ENCODE measurements around the gene UPK3A. TPM values are rescaled to one million over a fixed set of nuclear protein-coding genes. Genes with fewer than 3 reads are reported as not detected.

Gene UPK3A
- not detected in 2 replicates for total RNA-seq

DNA sequence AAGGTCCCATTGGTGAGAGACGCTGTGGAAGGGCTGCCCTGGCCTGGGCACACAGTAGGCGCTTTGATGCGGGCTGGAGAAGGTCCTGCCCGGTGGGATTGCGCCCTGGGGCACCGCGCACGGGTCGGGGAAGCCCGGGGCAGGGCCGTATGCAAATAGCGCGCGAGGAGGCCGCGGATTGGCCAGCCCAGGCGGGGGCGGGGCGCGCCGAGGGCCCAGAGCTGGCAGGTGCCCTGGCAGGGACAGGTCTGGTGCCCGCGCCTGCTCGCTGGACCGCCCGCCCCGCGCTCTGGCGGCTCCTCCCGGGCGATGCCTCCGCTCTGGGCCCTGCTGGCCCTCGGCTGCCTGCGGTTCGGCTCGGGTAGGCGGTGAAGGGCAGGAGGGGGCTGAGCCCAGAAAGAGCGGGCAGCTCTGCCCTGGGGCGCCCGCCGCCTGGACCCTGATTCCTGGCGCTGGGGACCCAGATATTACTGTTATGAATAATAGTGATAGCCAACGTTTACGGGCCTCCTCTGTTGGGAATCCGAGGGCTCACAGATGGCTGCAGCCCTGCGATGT lies at the start of gene UPK3A:
UPK3A (plus strand) TSS at position 245 of the 558 bp plus-strand sequence; CDS start at position 310, 65 bp downstream.

DNA sequence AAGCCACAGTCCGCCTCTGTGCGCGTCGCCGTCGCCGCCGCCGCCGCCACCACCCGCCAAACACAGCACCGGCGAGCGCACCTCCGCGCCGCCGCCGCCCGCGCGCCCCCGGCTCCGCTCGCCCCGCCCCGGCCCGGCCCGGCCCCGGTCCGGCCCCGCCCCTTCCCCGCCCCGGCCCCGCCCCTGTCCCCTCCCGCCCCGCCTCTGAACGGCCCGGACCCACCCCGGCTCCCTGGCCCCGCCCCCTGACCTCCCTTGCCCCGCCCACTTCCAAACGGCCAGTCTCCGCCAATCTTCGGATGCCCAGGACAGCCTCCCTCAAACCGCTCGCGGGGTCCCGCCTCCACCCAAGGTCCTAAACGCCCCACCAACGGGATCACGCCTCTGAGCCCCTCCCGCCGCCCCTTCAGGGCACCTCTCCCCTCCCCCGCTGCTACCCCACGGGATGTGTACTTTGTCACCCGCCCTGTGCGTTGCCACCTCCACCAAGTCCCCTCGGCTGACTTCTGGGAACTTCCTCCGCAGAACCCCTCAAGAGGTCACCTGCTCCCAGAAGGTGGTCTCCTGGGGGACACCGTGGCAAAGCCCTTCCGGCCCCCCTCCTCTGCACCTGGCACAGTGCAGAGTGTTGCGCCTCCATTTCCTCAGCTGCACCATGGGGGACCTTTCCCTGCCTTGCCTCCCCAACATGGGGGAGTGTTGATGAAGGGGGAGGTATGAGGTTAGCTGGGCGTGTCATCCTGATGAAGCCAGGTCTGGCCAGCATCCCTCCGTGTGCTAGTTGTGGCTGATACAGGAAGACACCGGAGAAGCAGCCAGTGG lies 43.7 kb upstream of the UPK3A start, which contains the start of gene KIAA0930:
KIAA0930 (minus strand) TSS at position 85 of the 822 bp plus-strand sequence. CDS start 191 bp downstream, outside the sequence.

DNA sequence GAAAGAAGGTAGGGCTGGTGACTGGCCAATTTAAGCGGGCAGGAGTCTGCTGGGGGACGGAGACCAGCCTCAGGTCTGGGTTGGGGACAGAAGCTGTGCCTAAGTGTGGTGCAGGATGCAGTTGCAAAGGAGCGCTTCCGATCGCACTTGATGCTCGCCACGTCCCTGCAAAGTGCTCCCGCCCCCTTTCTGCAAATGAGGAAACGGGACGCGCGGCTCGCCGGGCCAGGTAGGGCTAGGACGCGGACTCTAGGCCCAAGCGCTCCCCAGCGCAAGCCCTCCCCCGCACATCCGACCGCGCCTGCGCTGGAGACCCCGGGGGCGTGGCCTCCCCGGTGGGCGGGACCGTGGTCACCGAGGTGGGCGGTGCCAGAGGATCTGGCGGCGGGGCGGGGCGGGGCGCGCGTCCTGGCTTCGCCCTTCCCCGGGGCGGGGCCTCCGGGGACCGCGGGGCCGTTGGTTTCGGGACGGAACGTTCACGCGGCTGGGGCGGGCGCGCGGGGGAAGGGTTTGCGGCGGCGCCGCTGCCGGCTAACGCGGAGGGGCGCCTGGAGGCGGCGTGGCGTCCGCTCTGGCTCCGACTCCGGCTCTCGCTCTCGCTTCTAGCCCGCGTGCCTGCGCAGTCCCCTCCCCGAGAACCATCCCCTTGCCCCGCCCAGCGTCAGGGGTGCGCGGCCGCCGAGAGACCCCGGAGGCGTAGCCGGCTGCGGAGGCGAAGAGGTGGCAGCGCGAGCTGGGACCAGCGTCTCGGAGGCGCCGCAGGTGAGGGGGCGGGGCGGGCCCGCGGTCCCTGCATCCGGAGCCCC lies 24.9 kb downstream of the UPK3A start, which contains the start of gene FAM118A:
FAM118A (plus strand) TSS at position 513 of the 806 bp plus-strand sequence. CDS start 12,446 bp downstream, outside the sequence.

Other genes with a start within 250 kb of the UPK3A start
- 54.0 and 64.3 TPM in 2 replicates for gene NUP50, start 121.0 kb upstream of the UPK3A start, total RNA-seq
- gene KIAA0930, start 44.1 kb upstream of the UPK3A start, total RNA-seq = 39.1 and 42.6 TPM in 2 replicates
- gene FAM118A, start 25.0 kb downstream of the UPK3A start, total RNA-seq = 19.2 and 47.0 TPM in 2 replicates
- under 0.01 TPM in 2 replicates for gene SMC1B, start 128.7 kb downstream of the UPK3A start, total RNA-seq
- 1.1 and 1.4 TPM in 2 replicates for gene RIBC2, start 128.7 kb downstream of the UPK3A start, total RNA-seq
- 115 and 199 TPM in 2 replicates for gene FBLN1, start 217.9 kb downstream of the UPK3A start, total RNA-seq

All from subcutaneous preadipocyte (primary cell).